Measurements from ENCODE around the gene PPP1R9B.

DNA sequence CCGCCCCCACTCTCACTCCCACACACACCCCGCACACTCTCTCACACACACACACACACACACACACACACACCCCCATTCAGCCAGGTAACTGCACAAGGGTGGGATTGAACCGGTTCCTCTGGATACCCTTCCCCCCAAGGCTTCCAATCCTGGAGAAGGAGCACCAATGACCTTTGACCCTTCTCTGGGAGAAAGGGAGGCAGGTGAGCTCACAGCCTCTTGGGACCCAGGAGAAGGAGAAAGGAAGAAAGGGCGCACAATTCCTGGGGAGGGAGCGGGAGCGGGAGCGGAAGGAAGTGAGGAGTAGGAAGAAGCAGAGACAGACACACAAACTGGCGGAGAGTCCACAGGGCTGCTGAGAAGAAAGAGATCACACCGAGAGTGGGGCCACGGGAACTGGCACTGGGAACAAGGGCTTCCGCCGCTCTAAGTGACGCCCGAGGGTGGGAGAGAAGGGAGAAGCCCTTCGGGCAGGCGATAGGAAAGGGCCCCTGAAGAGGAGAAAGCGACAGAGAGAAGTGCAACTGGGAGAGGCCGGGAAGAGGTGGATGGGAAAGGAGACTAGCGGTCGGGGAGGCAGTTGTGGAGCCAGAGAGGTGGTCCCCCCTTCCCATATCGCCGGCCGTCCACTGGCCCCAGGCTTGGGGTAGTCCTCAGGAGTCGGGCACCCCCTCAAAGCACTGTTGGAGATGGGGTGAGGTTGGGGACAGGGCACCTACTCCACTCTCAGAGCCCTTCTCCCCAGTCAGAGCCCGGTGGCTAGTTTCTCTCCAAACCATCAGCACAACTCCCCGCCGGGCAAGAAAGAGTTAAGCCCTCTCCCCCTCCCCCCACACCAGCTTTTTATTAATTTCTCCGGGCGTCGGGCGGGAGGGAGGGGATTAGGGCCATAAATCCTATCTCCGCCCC is 21.8 kb downstream of the PPP1R9B start:
- TF ChIP-seq, protein P1, sequence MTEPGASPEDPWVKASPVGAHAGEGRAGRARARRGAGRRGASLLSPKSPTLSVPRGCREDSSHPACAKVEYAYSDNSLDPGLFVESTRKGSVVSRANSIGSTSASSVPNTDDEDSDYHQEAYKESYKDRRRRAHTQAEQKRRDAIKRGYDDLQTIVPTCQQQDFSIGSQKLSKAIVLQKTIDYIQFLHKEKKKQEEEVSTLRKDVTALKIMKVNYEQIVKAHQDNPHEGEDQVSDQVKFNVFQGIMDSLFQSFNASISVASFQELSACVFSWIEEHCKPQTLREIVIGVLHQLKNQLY (CRISPR knock-in tag; IDR thresholded peaks at IDR 0.05): no peak
- TF ChIP-seq, protein P2, sequence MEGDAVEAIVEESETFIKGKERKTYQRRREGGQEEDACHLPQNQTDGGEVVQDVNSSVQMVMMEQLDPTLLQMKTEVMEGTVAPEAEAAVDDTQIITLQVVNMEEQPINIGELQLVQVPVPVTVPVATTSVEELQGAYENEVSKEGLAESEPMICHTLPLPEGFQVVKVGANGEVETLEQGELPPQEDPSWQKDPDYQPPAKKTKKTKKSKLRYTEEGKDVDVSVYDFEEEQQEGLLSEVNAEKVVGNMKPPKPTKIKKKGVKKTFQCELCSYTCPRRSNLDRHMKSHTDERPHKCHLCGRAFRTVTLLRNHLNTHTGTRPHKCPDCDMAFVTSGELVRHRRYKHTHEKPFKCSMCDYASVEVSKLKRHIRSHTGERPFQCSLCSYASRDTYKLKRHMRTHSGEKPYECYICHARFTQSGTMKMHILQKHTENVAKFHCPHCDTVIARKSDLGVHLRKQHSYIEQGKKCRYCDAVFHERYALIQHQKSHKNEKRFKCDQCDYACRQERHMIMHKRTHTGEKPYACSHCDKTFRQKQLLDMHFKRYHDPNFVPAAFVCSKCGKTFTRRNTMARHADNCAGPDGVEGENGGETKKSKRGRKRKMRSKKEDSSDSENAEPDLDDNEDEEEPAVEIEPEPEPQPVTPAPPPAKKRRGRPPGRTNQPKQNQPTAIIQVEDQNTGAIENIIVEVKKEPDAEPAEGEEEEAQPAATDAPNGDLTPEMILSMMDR (IDR thresholded peaks at IDR 0.05): no peak
- no peak for TF ChIP-seq ZNF219 (CRISPR knock-in tag; IDR thresholded peaks at IDR 0.05; ENCODE audit: borderline replicate concordance)

Measured in WTC11 (cell line).